ENCODE results near the gene AP1M1. TPM values are rescaled to one million over a fixed set of nuclear protein-coding genes. Genes with fewer than 3 reads are reported as not detected.
"Not testable (repeated sequence)": the region's sequence is repeated elsewhere in the genome, so short reads cannot be mapped to it uniquely, and the experiment has no call there.

AP1M1 gene
- total RNA-seq, 1 experiment from 2014 or later: 88.7 TPM

DNA sequence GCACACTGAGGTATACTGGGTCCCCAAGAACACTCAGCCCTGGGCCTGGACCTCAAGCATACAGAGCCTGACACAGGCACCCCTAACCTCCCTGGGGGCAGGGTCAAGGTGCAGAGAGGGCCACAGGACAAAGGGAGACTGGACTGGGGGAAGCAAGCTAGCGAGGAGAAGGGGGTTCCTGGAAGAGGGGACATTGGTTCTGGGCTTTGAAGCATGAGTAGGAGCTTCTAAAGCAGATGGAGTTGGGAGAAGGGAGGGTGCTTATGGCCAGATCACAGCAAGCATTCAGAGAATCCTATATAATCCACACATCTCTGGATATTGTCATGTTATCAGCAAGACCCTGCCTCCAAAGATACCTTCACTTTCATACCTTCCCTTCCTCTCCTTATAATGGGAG lies 27.6 kb upstream of the AP1M1 start:
- TF ChIP-seq CTCF (IDR thresholded peaks at IDR 0.05): no peak
- Histone ChIP-seq H3K4me3 (ENCODE audit: low read depth in 2 of 2, low read length in 2 of 2) (no peak overlapping the region), H3K4me1 (ENCODE audit: control insufficient read depth, insufficient read depth, low read length) (no peaks in the 10 kb centered on the region), H3K27me3 (ENCODE audit: control insufficient read depth, insufficient read depth, low read length) (no peaks in the 10 kb centered on the region), H3K9me3 (ENCODE audit: control insufficient read depth, insufficient read depth, low read depth, low read length) (no peaks in the 10 kb centered on the region), H3K36me3 (ENCODE audit: control insufficient read depth, insufficient read depth, low read length) (no peaks in the 10 kb centered on the region), H3K27ac (ENCODE audit: low read length) (no peak overlapping the region)
- CTCF ChIA-PET: no interaction called here
- no TSS peak for BruUV-seq (replicated peaks)
- ATAC-seq (no peak; the same call in 1 of the 2 replicates), DNase-seq (ENCODE audit: low read depth, low spot score) (no peak)
- intact Hi-C loops (cut with micrococcal nuclease; ENCODE audit: unreplicated experiment): no loop called here
- in situ Hi-C loops (cut with HindIII; ENCODE audit: low pct_unique_long_range_greater_than_20kb, low sequenced_read_pairs): no loop called here
- POLR2A ChIA-PET: interaction anchor here (0.6 kb wide), 1 partner anchor 135 kb away, joined by 7 read pairs; no protein-coding TSS in a partner anchor

GRCh38 chr19:16175954-16176353 lies 21.8 kb upstream of the AP1M1 start:
- H3K9me3 ChIP-seq (ENCODE audit: control insufficient read depth, insufficient read depth, low read depth, low read length): no peaks in the 10 kb centered on the region
- CTCF ChIA-PET: no interaction called here
- no peak overlapping the region for H3K4me3 ChIP-seq (ENCODE audit: low read depth in 2 of 2, low read length in 2 of 2)
- TF ChIP-seq REST (IDR thresholded peaks at IDR 0.05; ENCODE audit: insufficient read depth in 1 of 2, low read depth in 2 of 2, low read length in 1 of 2) (no peak), POLR2AphosphoS5 (IDR thresholded peaks at IDR 0.05; ENCODE audit: low read depth, low read length) (no peak), TCF7L2 (IDR thresholded peaks at IDR 0.05; ENCODE audit: low read depth, low read length) (no peak), SIN3A (IDR thresholded peaks at IDR 0.05; ENCODE audit: borderline replicate concordance, insufficient read depth, low read depth, low read length) (no peak), CTCF (IDR thresholded peaks at IDR 0.05) (no peak)
- H3K27me3 ChIP-seq (ENCODE audit: control insufficient read depth, insufficient read depth, low read length): no peaks in the 10 kb centered on the region
- in situ Hi-C loops (cut with HindIII; ENCODE audit: low pct_unique_long_range_greater_than_20kb, low sequenced_read_pairs): no loop called here
- H3K27ac ChIP-seq (ENCODE audit: low read length): no peak overlapping the region
- BruUV-seq (replicated peaks): no TSS peak
- intact Hi-C loops (cut with micrococcal nuclease; ENCODE audit: unreplicated experiment): no loop called here
- POLR2A ChIA-PET: interaction anchor here (0.5 kb wide), 1 partner anchor 108 kb away, joined by 11 read pairs; no protein-coding TSS in a partner anchor
- no peak for ATAC-seq
- no peaks in the 10 kb centered on the region for H3K4me1 ChIP-seq (ENCODE audit: control insufficient read depth, insufficient read depth, low read length)
- no peaks in the 10 kb centered on the region for H3K36me3 ChIP-seq (ENCODE audit: control insufficient read depth, insufficient read depth, low read length)
- DNase-seq (ENCODE audit: low read depth, low spot score): no peak

GRCh38 chr19:16178866-16179265 lies 18.8 kb upstream of the AP1M1 start:
- intact Hi-C loops (cut with micrococcal nuclease; ENCODE audit: unreplicated experiment); ATAC-seq; H3K27ac ChIP-seq (ENCODE audit: low read length); H3K27me3 ChIP-seq (ENCODE audit: control insufficient read depth, insufficient read depth, low read length); CTCF ChIA-PET; in situ Hi-C loops (cut with HindIII; ENCODE audit: low pct_unique_long_range_greater_than_20kb, low sequenced_read_pairs); H3K4me1 ChIP-seq (ENCODE audit: control insufficient read depth, insufficient read depth, low read length); H3K36me3 ChIP-seq (ENCODE audit: control insufficient read depth, insufficient read depth, low read length); H3K9me3 ChIP-seq (ENCODE audit: control insufficient read depth, insufficient read depth, low read depth, low read length); POLR2A ChIA-PET; BruUV-seq (replicated peaks); DNase-seq (ENCODE audit: low read depth, low spot score); H3K4me3 ChIP-seq (ENCODE audit: low read depth in 2 of 2, low read length in 2 of 2): not testable (repeated sequence)

All from Panc1 (cell line).